KMS-11 (cell line): ENCODE data around the gene CORO2B.

Experiments
- H2AFZ ChIP-seq: fragments of 200-600 bp; sonication (generic); 2 replicates; pipeline ENCODE4 v1.6.1; 2016; ENCODE audit warnings: antibody characterized with exemption, mixed run types, low read depth
- H3K27ac ChIP-seq: fragments of 200-600 bp; sonication (generic); 2 replicates; pipeline ENCODE4 v1.6.1; 2016; ENCODE audit warnings: mild to moderate bottlenecking, mixed run types
- H3K27me3 ChIP-seq: fragments of 200-600 bp; sonication (generic); 2 replicates; pipeline ENCODE4 v1.6.1; 2017; ENCODE audit warnings: mild to moderate bottlenecking, low read depth, mixed run types, moderate library complexity; ENCODE audit not compliant: insufficient read depth
- H3K36me3 ChIP-seq: fragments of 200-600 bp; sonication (generic); 2 replicates; pipeline ENCODE4 v1.6.1; 2017; ENCODE audit warnings: mild to moderate bottlenecking, mixed run types; ENCODE audit not compliant: insufficient read depth
- H3K4me1 ChIP-seq: fragments of 200-600 bp; sonication (generic); 2 replicates; pipeline ENCODE4 v1.6.1; 2016; ENCODE audit warnings: mild to moderate bottlenecking, low read depth, mixed run types; ENCODE audit not compliant: poor library complexity, severe bottlenecking
- H3K4me2 ChIP-seq: fragments of 200-600 bp; sonication (generic); 2 replicates; pipeline ENCODE4 v1.7.0; 2016; ENCODE audit warnings: mild to moderate bottlenecking, mixed run types
- H3K4me3 ChIP-seq: fragments of 200-600 bp; sonication (generic); IDR thresholded peaks from 2 replicates; pipeline ENCODE4 v1.6.1; 2017; ENCODE audit warnings: low read depth, low read length, mixed read lengths; ENCODE audit not compliant: insufficient read depth
- H3K79me2 ChIP-seq: fragments of 200-600 bp; sonication (generic); 2 replicates; pipeline ENCODE4 v1.6.1; 2016; ENCODE audit warnings: low read depth, mixed run types; ENCODE audit not compliant: insufficient read depth
- H3K9ac ChIP-seq: fragments of 200-600 bp; sonication (generic); 2 replicates; pipeline ENCODE4 v1.6.1; 2016; ENCODE audit warnings: mild to moderate bottlenecking, mixed run types
- H4K20me1 ChIP-seq: fragments of 200-600 bp; sonication (generic); 2 replicates; pipeline ENCODE4 v1.6.1; 2016; ENCODE audit warnings: mild to moderate bottlenecking, mixed run types; ENCODE audit not compliant: insufficient read depth
- CTCF ChIP-seq: fragments of 200-600 bp; sonication (generic); conservative IDR thresholded peaks from 2 replicates; pipeline ENCODE4 v1.6.1; 2017; ENCODE audit warnings: low read depth, mild to moderate bottlenecking, antibody characterized with exemption, low read length, moderate library complexity, mixed read lengths

The CORO2B gene

GRCh38 chr15:68726246-68726645 is 147.5 kb downstream of the CORO2B start:
- H3K4me2 ChIP-seq: no peak overlapping the region
- TF ChIP-seq CTCF: no peak
- no peaks in the 10 kb centered on the region for H3K4me1 ChIP-seq
- H3K27me3 ChIP-seq: no peaks in the 10 kb centered on the region
- no peaks in the 10 kb centered on the region for H3K79me2 ChIP-seq
- H3K4me3 ChIP-seq: no peak overlapping the region
- no peak overlapping the region for H2AFZ ChIP-seq
- no peak overlapping the region for H3K9ac ChIP-seq
- H4K20me1 ChIP-seq: no peaks in the 10 kb centered on the region
- H3K36me3 ChIP-seq: no peaks in the 10 kb centered on the region
- H3K27ac ChIP-seq: no peak overlapping the region

- Histone ChIP-seq H3K4me3 (no peak overlapping the region), H3K4me1 (no peaks in the 10 kb centered on the region), H3K4me2 (no peak overlapping the region), H2AFZ (no peak overlapping the region), H3K27ac (no peak overlapping the region), H3K27me3 (no peaks in the 10 kb centered on the region), H4K20me1 (no peaks in the 10 kb centered on the region), H3K36me3 (no peaks in the 10 kb centered on the region), H3K9ac (no peak overlapping the region), H3K79me2 (no peaks in the 10 kb centered on the region)
- TF ChIP-seq CTCF: no peak
Observed at GRCh38 chr15:68729789-68730411, 151.1 kb downstream of the CORO2B start.

- TF ChIP-seq CTCF: peak; percentile 74
- H3K4me3 ChIP-seq: no peak overlapping the region
- H3K36me3 ChIP-seq: no peaks in the 10 kb centered on the region
- no peaks in the 10 kb centered on the region for H3K27me3 ChIP-seq
- no peaks in the 10 kb centered on the region for H3K4me1 ChIP-seq
- no peak overlapping the region for H2AFZ ChIP-seq
- H3K79me2 ChIP-seq: no peaks in the 10 kb centered on the region
- H3K4me2 ChIP-seq: no peak overlapping the region
- H3K27ac ChIP-seq: no peak overlapping the region
- H4K20me1 ChIP-seq: no peaks in the 10 kb centered on the region
- no peak overlapping the region for H3K9ac ChIP-seq
Observed at GRCh38 chr15:68730471-68730919, 151.7 kb downstream of the CORO2B start.

- Histone ChIP-seq H3K9ac (no peak overlapping the region), H3K27ac (no peak overlapping the region), H3K4me1 (no peaks in the 10 kb centered on the region), H3K4me3 (no peak overlapping the region), H3K79me2 (no peaks in the 10 kb centered on the region), H2AFZ (no peak overlapping the region), H3K36me3 (no peaks in the 10 kb centered on the region), H4K20me1 (no peaks in the 10 kb centered on the region), H3K4me2 (no peak overlapping the region), H3K27me3 (no peaks in the 10 kb centered on the region)
- TF ChIP-seq CTCF: no peak
Observed at GRCh38 chr15:68730976-68731897, 152.4 kb downstream of the CORO2B start.
